Measurements from ENCODE around the gene PIGB. TPM values are rescaled to one million over a fixed set of nuclear protein-coding genes. Genes with fewer than 3 reads are reported as not detected.

PIGB gene
- total and polyA plus RNA-seq, 2 of the 8 experiments (the other 6 are each of a cell fraction or from before 2014, with no cell fraction given), result 4.3 to 11.7 TPM

DNA sequence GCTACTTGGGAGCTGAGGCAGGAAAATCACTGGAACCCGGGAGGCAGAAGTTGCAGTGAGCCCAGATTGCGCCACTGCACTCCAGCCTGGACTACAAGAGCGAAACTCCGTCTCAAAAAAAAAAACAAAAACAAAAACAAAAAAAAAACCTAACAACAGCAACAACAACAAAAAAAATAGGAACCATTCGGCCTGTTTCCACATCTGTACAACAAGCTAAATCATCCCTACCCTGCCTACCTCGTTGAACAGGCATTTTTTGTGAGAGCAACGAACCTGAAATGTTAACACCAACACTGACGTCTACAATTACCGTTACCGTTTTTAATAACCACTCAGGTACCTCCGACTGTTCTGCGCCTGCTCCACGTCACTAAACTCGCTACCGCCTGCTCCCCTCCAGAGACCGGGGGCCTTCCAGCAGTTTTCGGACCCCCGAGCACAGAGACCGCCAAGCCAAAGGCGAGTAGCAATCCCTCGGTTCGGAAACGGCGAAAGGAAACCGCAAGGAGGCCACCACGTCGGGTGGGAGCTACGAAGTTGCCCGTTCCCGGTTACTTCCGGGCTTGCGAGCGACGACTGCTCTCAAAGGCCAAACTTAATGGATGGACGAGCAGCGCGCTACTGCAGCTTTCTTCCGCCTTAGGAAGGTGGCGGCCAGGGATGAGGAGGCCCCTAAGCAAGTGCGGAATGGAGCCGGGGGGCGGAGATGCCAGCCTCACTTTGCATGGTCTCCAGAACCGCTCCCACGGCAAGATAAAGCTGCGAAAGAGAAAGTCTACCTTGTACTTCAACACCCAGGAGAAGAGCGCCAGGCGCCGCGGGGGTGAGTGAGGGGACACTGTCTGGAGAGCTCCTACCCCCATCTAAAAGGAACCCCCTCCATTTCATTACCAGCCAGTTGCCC, at the start of gene PIGB, which contains the start of gene PIGBOS1 (continued):
- TF ChIP-seq, protein P1, sequence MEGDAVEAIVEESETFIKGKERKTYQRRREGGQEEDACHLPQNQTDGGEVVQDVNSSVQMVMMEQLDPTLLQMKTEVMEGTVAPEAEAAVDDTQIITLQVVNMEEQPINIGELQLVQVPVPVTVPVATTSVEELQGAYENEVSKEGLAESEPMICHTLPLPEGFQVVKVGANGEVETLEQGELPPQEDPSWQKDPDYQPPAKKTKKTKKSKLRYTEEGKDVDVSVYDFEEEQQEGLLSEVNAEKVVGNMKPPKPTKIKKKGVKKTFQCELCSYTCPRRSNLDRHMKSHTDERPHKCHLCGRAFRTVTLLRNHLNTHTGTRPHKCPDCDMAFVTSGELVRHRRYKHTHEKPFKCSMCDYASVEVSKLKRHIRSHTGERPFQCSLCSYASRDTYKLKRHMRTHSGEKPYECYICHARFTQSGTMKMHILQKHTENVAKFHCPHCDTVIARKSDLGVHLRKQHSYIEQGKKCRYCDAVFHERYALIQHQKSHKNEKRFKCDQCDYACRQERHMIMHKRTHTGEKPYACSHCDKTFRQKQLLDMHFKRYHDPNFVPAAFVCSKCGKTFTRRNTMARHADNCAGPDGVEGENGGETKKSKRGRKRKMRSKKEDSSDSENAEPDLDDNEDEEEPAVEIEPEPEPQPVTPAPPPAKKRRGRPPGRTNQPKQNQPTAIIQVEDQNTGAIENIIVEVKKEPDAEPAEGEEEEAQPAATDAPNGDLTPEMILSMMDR (IDR thresholded peaks at IDR 0.05; ENCODE audit: control extremely low read depth in 1 of 3, insufficient read depth in 1 of 3, low read depth in 1 of 3, low read length in 3 of 3), result no peak
- TF ChIP-seq RAD21 (IDR thresholded peaks at IDR 0.05 in 1 of 2, conservative IDR thresholded peaks at IDR 0.05 in 1 of 2; ENCODE audit: low read depth in 2 of 2, low read length in 2 of 2) (peak in 1 of 2 experiments; percentile 19; a peak in 1 of 4 replicates), POLR2AphosphoS5 (IDR thresholded peaks at IDR 0.05; ENCODE audit: low read depth, low read length) (peak; percentile 81), PHF8 (conservative IDR thresholded peaks at IDR 0.05; ENCODE audit: low read depth, low read length) (peak; percentile 71), KDM4A (IDR thresholded peaks at IDR 0.05; ENCODE audit: low read depth, low read length, severe bottlenecking) (peak; percentile 42), TBP (IDR thresholded peaks at IDR 0.05; ENCODE audit: low read depth, low read length) (peak; percentile 69), SAP30 (IDR thresholded peaks at IDR 0.05; ENCODE audit: insufficient read depth, insufficient replicate concordance, low read length) (peak; percentile 77), RBBP5 (IDR thresholded peaks at IDR 0.05; ENCODE audit: borderline replicate concordance, low read depth, low read length) (peak; percentile 75; the same call in 1 of the 2 replicates), ASH2L (IDR thresholded peaks at IDR 0.05; ENCODE audit: low read length) (peak; percentile 97), YY1 (IDR thresholded peaks at IDR 0.05; ENCODE audit: low read depth, low read length) (peak; percentile 67; the same call in 1 of the 2 replicates), BACH1 (IDR thresholded peaks at IDR 0.05; ENCODE audit: low read length) (no peak), SRF (IDR thresholded peaks at IDR 0.05; ENCODE audit: low read depth, low read length) (no peak), GABPA (IDR thresholded peaks at IDR 0.05; ENCODE audit: borderline replicate concordance, insufficient read depth, low read length) (peak; percentile 27; the same call in 1 of the 2 replicates), POLR2A (IDR thresholded peaks at IDR 0.05; ENCODE audit: control extremely low read depth in 1 of 2, low read depth in 2 of 2, low read length in 2 of 2) (peak; percentile 34 to 78), SIN3A (conservative IDR thresholded peaks at IDR 0.05 in 1 of 2, IDR thresholded peaks at IDR 0.05 in 1 of 2; ENCODE audit: low read depth in 1 of 2, low read length in 2 of 2) (peak; percentile 51 to 87; a peak in 2 of 4 replicates), GTF2F1 (IDR thresholded peaks at IDR 0.05; ENCODE audit: borderline replicate concordance, low read depth, low read length) (no peak)
- TF ChIP-seq, protein P2, sequence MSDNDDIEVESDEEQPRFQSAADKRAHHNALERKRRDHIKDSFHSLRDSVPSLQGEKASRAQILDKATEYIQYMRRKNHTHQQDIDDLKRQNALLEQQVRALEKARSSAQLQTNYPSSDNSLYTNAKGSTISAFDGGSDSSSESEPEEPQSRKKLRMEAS (IDR thresholded peaks at IDR 0.05), result peak; percentile 49

Data from H1 (cell line).